HepG2 (cell line): Measurements from ENCODE around the gene SYPL1. TPM values are rescaled to one million over a fixed set of nuclear protein-coding genes. Genes with fewer than 3 reads are reported as not detected.
A peak's percentile ranks its signal among the peaks of the same experiment; 100 is the strongest.

ENCODE experiments used
- ARNT2 ChIP-seq: sonication (generic); formaldehyde crosslinking; IDR thresholded peaks from 2 replicates; pipeline ENCODE4 v1.8.0; 2022; ENCODE audit warnings: mild to moderate bottlenecking, low read depth, missing genetic modification reagents, moderate library complexity
- CBX5 ChIP-seq: sonication (generic); formaldehyde crosslinking; IDR thresholded peaks from 2 replicates; pipeline ENCODE4 v1.4.0; 2020; ENCODE audit warnings: missing genetic modification reagents, borderline replicate concordance
- EED ChIP-seq: sonication (generic); formaldehyde crosslinking; IDR thresholded peaks from 2 replicates; pipeline ENCODE4 v1.5.0; 2020; ENCODE audit warnings: mild to moderate bottlenecking, missing genetic modification reagents
- FOSL2 ChIP-seq: sonication (generic); formaldehyde crosslinking; IDR thresholded peaks from 2 replicates; pipeline ENCODE4 v1.4.0; 2020; ENCODE audit warnings: missing genetic modification reagents
- HNRNPL ChIP-seq: fragments of 200-400 bp; formaldehyde crosslinking; IDR thresholded peaks from 2 replicates; pipeline ENCODE4 v1.6.1; 2017; ENCODE audit warnings: mild to moderate bottlenecking, low read depth, low read length
- KAT2B ChIP-seq: fragments of 150-350 bp; IDR thresholded peaks from 2 replicates; pipeline ENCODE4 v1.6.1; 2014; ENCODE audit warnings: low read depth, low read length, borderline replicate concordance
- NFE2L1 ChIP-seq: sonication (generic); formaldehyde crosslinking; IDR thresholded peaks from 2 replicates; pipeline ENCODE4 v1.4.0; 2020; ENCODE audit warnings: missing genetic modification reagents, mild to moderate bottlenecking, borderline replicate concordance
- NFE2L2 ChIP-seq: fragments of 150-350 bp; IDR thresholded peaks from 2 replicates; pipeline ENCODE4 v1.6.1; 2014; ENCODE audit warnings: low read length
- SAP130 ChIP-seq: IDR thresholded peaks from 2 replicates; pipeline ENCODE4 v1.6.1; 2016; ENCODE audit warnings: low read depth
- U2AF1 ChIP-seq: fragments of 200-400 bp; formaldehyde crosslinking; optimal IDR thresholded peaks from 2 replicates; pipeline ENCODE3; 2017; ENCODE audit warnings: mild to moderate bottlenecking, low read depth, low read length
- ZNF20 ChIP-seq: sonication (generic); formaldehyde crosslinking; IDR thresholded peaks from 2 replicates; pipeline ENCODE4 v1.4.0; 2020; ENCODE audit warnings: mild to moderate bottlenecking, moderate library complexity, missing genetic modification reagents
- ZNF256 ChIP-seq: sonication (generic); formaldehyde crosslinking; conservative IDR thresholded peaks from 2 replicates; pipeline ENCODE4 v1.4.0; 2020; ENCODE audit warnings: missing genetic modification reagents
- ZNF329 ChIP-seq: sonication (generic); formaldehyde crosslinking; IDR thresholded peaks from 2 replicates; pipeline ENCODE4 v1.9.0; 2021; ENCODE audit warnings: low read depth, mild to moderate bottlenecking, missing genetic modification reagents
- ZNF629 ChIP-seq: sonication (generic); formaldehyde crosslinking; conservative IDR thresholded peaks from 2 replicates; pipeline ENCODE4 v1.5.0; 2020; ENCODE audit warnings: missing genetic modification reagents
- polyA plus RNA-seq, 8 experiments: library from polyadenylated mRNA; depleted of rRNA in 3 of 8; stranded (reverse) in 7 of 8; unstranded in 1 of 8; fragments of >200 nt; fragmentation: Illumina TruSeq in 4 of 8; extraction: Trizol in 4 of 8; gene quantifications; 2 replicates each; pipeline versions ENCODE4 v1.2.1 to v1.2.3, GENCODE V29; 2011 to 2016; ENCODE audit warnings: low read depth in 4 of 8, missing spikeins in 1 of 8, mixed read lengths in 1 of 8; ENCODE audit not compliant: insufficient read depth in 1 of 8
- total RNA-seq, 5 experiments: library from RNA; depleted of rRNA; stranded (reverse); fragments of >200 nt; fragmentation: Illumina TruSeq; extraction: Trizol; gene quantifications; 2 replicates each; pipeline ENCODE4 v1.2.3, GENCODE V29; 2016; ENCODE audit warnings: low read depth in 1 of 5
- TF ChIP-seq, protein P1 (sequence below): sonication (generic); formaldehyde crosslinking; IDR thresholded peaks from 2 replicates; pipeline ENCODE4 v1.5.1; 2020; ENCODE audit warnings: mild to moderate bottlenecking, missing genetic modification reagents, borderline replicate concordance
- TF ChIP-seq, protein P2 (sequence below): IDR thresholded peaks from 2 replicates; pipeline ENCODE4 v1.4.0; 2020; ENCODE audit warnings: mild to moderate bottlenecking, missing genetic modification reagents
- TF ChIP-seq, protein P3 (sequence below): sonication (generic); formaldehyde crosslinking; IDR thresholded peaks from 2 replicates; pipeline ENCODE4 v1.4.0; 2020; ENCODE audit warnings: mild to moderate bottlenecking, missing genetic modification reagents
- TF ChIP-seq, protein P4 (sequence below), 2 experiments: IDR thresholded peaks; 2 replicates each; pipeline ENCODE4 v1.6.1; 2011 to 2012; ENCODE audit warnings: low read length in 2 of 2, borderline replicate concordance in 1 of 2, low read depth in 1 of 2, mild to moderate bottlenecking in 1 of 2, moderate library complexity in 1 of 2

Gene SYPL1
- total and polyA plus RNA-seq, 2 of the 13 experiments (the other 11 are each of a cell fraction or from before 2014, with no cell fraction given) = 27.5 to 40.2 TPM

DNA sequence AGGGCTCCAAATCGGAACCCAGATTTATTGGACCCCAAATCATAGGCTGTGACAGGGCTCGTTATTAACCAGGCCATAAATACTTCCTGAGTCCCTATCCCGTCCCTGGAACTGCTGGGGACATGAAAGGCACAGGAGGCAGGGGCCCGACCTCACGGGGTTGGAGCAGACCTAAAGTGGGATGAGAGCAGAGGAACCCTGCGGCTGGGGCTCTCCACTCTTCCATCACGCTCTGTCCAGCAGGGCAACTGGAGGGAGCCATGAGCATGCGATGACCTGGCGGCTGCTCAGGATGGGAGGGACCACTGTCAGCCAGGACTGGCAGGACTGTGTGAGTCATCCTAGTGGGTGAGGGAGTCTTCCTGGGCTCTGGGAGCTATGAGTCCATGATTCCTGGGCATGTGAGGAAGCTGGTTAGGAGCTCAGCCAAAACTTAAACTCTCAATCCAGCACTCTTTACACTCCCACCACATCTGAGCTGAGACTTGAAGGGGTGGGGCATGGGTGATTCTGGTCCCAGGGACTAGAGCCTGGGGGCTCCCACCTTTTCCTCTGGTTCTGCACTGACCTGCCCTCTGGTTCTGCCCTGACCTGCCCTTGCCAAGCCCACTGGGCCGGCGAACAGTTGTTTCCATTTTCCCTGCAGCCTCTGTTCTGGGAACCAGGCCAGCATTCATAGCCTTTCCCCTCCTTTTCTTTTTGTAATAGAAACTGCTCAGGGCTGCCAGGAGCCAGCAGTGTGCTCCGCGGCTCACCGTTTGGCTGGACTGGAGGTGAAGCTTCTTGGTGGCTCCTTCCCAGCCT is 47.1 kb downstream of the SYPL1 start (continued):
- TF ChIP-seq NFE2L1 (CRISPR knock-in tag) (no peak), ARNT2 (CRISPR knock-in tag) (no peak), SAP130 (CRISPR knock-in tag) (peak; percentile 70), ZNF20 (no peak), HNRNPL (0 out of 2 replicates have a peak, but pooled peaks have one; percentile 56), EED (CRISPR knock-in tag) (no peak), ZNF256 (CRISPR knock-in tag) (no peak), ZNF629 (CRISPR knock-in tag) (no peak), NFE2L2 (no peak), KAT2B (no peak), ZNF329 (no peak), CBX5 (CRISPR knock-in tag) (no peak), FOSL2 (CRISPR knock-in tag) (peak; percentile 97), U2AF1 (no peak)
- TF ChIP-seq, protein P1, sequence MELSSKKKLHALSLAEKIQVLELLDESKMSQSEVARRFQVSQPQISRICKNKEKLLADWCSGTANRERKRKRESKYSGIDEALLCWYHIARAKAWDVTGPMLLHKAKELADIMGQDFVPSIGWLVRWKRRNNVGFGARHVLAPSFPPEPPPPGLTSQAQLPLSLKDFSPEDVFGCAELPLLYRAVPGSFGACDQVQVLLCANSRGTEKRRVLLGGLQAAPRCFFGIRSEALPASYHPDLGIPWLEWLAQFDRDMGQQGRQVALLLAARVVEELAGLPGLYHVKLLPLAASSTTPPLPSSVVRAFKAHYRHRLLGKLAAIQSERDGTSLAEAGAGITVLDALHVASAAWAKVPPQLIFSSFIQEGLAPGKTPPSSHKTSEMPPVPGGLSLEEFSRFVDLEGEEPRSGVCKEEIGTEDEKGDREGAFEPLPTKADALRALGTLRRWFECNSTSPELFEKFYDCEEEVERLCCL = no peak
- TF ChIP-seq, protein P2, sequence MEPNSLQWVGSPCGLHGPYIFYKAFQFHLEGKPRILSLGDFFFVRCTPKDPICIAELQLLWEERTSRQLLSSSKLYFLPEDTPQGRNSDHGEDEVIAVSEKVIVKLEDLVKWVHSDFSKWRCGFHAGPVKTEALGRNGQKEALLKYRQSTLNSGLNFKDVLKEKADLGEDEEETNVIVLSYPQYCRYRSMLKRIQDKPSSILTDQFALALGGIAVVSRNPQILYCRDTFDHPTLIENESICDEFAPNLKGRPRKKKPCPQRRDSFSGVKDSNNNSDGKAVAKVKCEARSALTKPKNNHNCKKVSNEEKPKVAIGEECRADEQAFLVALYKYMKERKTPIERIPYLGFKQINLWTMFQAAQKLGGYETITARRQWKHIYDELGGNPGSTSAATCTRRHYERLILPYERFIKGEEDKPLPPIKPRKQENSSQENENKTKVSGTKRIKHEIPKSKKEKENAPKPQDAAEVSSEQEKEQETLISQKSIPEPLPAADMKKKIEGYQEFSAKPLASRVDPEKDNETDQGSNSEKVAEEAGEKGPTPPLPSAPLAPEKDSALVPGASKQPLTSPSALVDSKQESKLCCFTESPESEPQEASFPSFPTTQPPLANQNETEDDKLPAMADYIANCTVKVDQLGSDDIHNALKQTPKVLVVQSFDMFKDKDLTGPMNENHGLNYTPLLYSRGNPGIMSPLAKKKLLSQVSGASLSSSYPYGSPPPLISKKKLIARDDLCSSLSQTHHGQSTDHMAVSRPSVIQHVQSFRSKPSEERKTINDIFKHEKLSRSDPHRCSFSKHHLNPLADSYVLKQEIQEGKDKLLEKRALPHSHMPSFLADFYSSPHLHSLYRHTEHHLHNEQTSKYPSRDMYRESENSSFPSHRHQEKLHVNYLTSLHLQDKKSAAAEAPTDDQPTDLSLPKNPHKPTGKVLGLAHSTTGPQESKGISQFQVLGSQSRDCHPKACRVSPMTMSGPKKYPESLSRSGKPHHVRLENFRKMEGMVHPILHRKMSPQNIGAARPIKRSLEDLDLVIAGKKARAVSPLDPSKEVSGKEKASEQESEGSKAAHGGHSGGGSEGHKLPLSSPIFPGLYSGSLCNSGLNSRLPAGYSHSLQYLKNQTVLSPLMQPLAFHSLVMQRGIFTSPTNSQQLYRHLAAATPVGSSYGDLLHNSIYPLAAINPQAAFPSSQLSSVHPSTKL (CRISPR knock-in tag) = peak; percentile 28; the same call in 1 of the 2 replicates
- TF ChIP-seq, protein P3, sequence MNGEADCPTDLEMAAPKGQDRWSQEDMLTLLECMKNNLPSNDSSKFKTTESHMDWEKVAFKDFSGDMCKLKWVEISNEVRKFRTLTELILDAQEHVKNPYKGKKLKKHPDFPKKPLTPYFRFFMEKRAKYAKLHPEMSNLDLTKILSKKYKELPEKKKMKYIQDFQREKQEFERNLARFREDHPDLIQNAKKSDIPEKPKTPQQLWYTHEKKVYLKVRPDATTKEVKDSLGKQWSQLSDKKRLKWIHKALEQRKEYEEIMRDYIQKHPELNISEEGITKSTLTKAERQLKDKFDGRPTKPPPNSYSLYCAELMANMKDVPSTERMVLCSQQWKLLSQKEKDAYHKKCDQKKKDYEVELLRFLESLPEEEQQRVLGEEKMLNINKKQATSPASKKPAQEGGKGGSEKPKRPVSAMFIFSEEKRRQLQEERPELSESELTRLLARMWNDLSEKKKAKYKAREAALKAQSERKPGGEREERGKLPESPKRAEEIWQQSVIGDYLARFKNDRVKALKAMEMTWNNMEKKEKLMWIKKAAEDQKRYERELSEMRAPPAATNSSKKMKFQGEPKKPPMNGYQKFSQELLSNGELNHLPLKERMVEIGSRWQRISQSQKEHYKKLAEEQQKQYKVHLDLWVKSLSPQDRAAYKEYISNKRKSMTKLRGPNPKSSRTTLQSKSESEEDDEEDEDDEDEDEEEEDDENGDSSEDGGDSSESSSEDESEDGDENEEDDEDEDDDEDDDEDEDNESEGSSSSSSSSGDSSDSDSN (CRISPR knock-in tag) = peak; percentile 8; the same call in 1 of the 2 replicates
- TF ChIP-seq, protein P4, sequence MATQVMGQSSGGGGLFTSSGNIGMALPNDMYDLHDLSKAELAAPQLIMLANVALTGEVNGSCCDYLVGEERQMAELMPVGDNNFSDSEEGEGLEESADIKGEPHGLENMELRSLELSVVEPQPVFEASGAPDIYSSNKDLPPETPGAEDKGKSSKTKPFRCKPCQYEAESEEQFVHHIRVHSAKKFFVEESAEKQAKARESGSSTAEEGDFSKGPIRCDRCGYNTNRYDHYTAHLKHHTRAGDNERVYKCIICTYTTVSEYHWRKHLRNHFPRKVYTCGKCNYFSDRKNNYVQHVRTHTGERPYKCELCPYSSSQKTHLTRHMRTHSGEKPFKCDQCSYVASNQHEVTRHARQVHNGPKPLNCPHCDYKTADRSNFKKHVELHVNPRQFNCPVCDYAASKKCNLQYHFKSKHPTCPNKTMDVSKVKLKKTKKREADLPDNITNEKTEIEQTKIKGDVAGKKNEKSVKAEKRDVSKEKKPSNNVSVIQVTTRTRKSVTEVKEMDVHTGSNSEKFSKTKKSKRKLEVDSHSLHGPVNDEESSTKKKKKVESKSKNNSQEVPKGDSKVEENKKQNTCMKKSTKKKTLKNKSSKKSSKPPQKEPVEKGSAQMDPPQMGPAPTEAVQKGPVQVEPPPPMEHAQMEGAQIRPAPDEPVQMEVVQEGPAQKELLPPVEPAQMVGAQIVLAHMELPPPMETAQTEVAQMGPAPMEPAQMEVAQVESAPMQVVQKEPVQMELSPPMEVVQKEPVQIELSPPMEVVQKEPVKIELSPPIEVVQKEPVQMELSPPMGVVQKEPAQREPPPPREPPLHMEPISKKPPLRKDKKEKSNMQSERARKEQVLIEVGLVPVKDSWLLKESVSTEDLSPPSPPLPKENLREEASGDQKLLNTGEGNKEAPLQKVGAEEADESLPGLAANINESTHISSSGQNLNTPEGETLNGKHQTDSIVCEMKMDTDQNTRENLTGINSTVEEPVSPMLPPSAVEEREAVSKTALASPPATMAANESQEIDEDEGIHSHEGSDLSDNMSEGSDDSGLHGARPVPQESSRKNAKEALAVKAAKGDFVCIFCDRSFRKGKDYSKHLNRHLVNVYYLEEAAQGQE (IDR thresholded peaks at IDR 0.05; ENCODE audit: borderline replicate concordance in 1 of 2, low read depth in 1 of 2, low read length in 2 of 2) = peak in 1 of 2 experiments; percentile 44; a peak in 2 of 4 replicates
